ENCODE results near the gene KRTAP5-1.
"Not testable (repeated sequence)": the region's sequence is repeated elsewhere in the genome, so short reads cannot be mapped to it uniquely, and the experiment has no call there.

KRTAP5-1 gene

GRCh38 chr11:1597331-1597993 is 12.4 kb upstream of the KRTAP5-1 start:
- H3K27ac Mint-ChIP-seq: no peak overlapping the region
- DNase-seq (no peak), ATAC-seq (replicated peaks) (no peak)
- peaks cover 21 to 43% of the 10 kb centered on the region in 2 donors for H3K27me3 Mint-ChIP-seq
- no peaks in the 10 kb centered on the region for H3K9me3 Mint-ChIP-seq
- peaks cover 11 to 20% of the 10 kb centered on the region in 2 donors for H3K4me1 Mint-ChIP-seq (ENCODE audit: low read depth in 2 of 2)
- no peak overlapping the region for H3K4me3 Mint-ChIP-seq
- peaks cover under 1% of the 10 kb centered on the region for H3K36me3 Mint-ChIP-seq (ENCODE audit: insufficient read depth)

- Mint-ChIP-seq H3K27me3 (peaks cover 21 to 37% of the 10 kb centered on the region in 2 donors), H3K4me1 (ENCODE audit: low read depth in 2 of 2) (peaks cover 11 to 20% of the 10 kb centered on the region in 2 donors)
- not testable (repeated sequence) for H3K9me3 Mint-ChIP-seq; H3K27ac Mint-ChIP-seq; H3K4me3 Mint-ChIP-seq; ATAC-seq (replicated peaks); DNase-seq; H3K36me3 Mint-ChIP-seq (ENCODE audit: insufficient read depth)
These were observed 11.6 kb upstream of the KRTAP5-1 start for GRCh38 chr11:1596576-1597121.

- H3K9me3 Mint-ChIP-seq; H3K4me3 Mint-ChIP-seq; DNase-seq; ATAC-seq (replicated peaks); H3K27ac Mint-ChIP-seq; H3K36me3 Mint-ChIP-seq (ENCODE audit: insufficient read depth): not testable (repeated sequence)
- Mint-ChIP-seq H3K27me3 (peaks cover 21 to 36% of the 10 kb centered on the region in 2 donors), H3K4me1 (ENCODE audit: low read depth in 2 of 2) (peaks cover 11 to 20% of the 10 kb centered on the region in 2 donors)
These were observed 11.0 kb upstream of the KRTAP5-1 start for GRCh38 chr11:1595994-1596575.

- Mint-ChIP-seq H3K9me3 (no peaks in the 10 kb centered on the region), H3K4me1 (ENCODE audit: low read depth in 2 of 2) (peaks cover 30 to 35% of the 10 kb centered on the region in 2 donors), H3K36me3 (ENCODE audit: insufficient read depth) (peaks cover 4% of the 10 kb centered on the region), H3K27ac (peak overlapping the region in 1 of 2 donors; percentile 54), H3K27me3 (peaks cover 14 to 21% of the 10 kb centered on the region in 2 donors), H3K4me3 (no peak overlapping the region)
- DNase-seq (no peak), ATAC-seq (replicated peaks) (no peak)
These were observed 7.5 kb upstream of the KRTAP5-1 start for GRCh38 chr11:1592628-1593027.

GRCh38 chr11:1589996-1590395 is 4.9 kb upstream of the KRTAP5-1 start:
- H3K9me3 Mint-ChIP-seq: no peaks in the 10 kb centered on the region
- H3K27me3 Mint-ChIP-seq: peaks cover 0 to 5% of the 10 kb centered on the region in 2 donors
- H3K4me1 Mint-ChIP-seq (ENCODE audit: low read depth in 2 of 2): peaks cover 29 to 32% of the 10 kb centered on the region in 2 donors
- H3K27ac Mint-ChIP-seq: peak overlapping the region in 1 of 2 donors; percentile 80
- peak overlapping the region in 1 of 2 donors; percentile 29 for H3K4me3 Mint-ChIP-seq
- ATAC-seq (replicated peaks): no peak
- H3K36me3 Mint-ChIP-seq (ENCODE audit: insufficient read depth): peaks cover 7% of the 10 kb centered on the region
- DNase-seq: no peak

- not testable (repeated sequence) for H3K27me3 Mint-ChIP-seq; DNase-seq; H3K36me3 Mint-ChIP-seq (ENCODE audit: insufficient read depth); H3K9me3 Mint-ChIP-seq
- H3K27ac Mint-ChIP-seq: peak overlapping the region; percentile 85 to 91
- H3K4me3 Mint-ChIP-seq: peak overlapping the region; percentile 77 to 79
- H3K4me1 Mint-ChIP-seq (ENCODE audit: low read depth in 2 of 2): peaks cover 30 to 34% of the 10 kb centered on the region in 2 donors
- peak; percentile 82 for ATAC-seq (replicated peaks)
These were observed 4.3 kb upstream of the KRTAP5-1 start for GRCh38 chr11:1589191-1589963.

- ATAC-seq (replicated peaks) (no peak), DNase-seq (no peak)
- H3K27ac Mint-ChIP-seq: no peak overlapping the region
- peaks cover 5% of the 10 kb centered on the region for H3K36me3 Mint-ChIP-seq (ENCODE audit: insufficient read depth)
- H3K9me3 Mint-ChIP-seq: no peaks in the 10 kb centered on the region
- peaks cover 36 to 39% of the 10 kb centered on the region in 2 donors for H3K4me1 Mint-ChIP-seq (ENCODE audit: low read depth in 2 of 2)
- no peaks in the 10 kb centered on the region for H3K27me3 Mint-ChIP-seq
- H3K4me3 Mint-ChIP-seq: no peak overlapping the region
These were observed 1.6 kb upstream of the KRTAP5-1 start for GRCh38 chr11:1586699-1587098.

- H3K9me3 Mint-ChIP-seq; H3K4me3 Mint-ChIP-seq; ATAC-seq (replicated peaks); H3K27ac Mint-ChIP-seq; H3K36me3 Mint-ChIP-seq (ENCODE audit: insufficient read depth); DNase-seq; H3K27me3 Mint-ChIP-seq: not testable (repeated sequence)
- H3K4me1 Mint-ChIP-seq (ENCODE audit: low read depth in 2 of 2): peaks cover 20 to 21% of the 10 kb centered on the region in 2 donors
These were observed 2.2 kb downstream of the KRTAP5-1 start for GRCh38 chr11:1582909-1583308.

GRCh38 chr11:1581976-1582375 is 3.1 kb downstream of the KRTAP5-1 start:
- ATAC-seq (replicated peaks) (no peak), DNase-seq (no peak)
- Mint-ChIP-seq H3K9me3 (peaks cover 0 to 3% of the 10 kb centered on the region in 2 donors), H3K4me3 (no peak overlapping the region), H3K4me1 (ENCODE audit: low read depth in 2 of 2) (peaks cover 16 to 18% of the 10 kb centered on the region in 2 donors), H3K27me3 (no peaks in the 10 kb centered on the region), H3K27ac (peak overlapping the region in 1 of 2 donors; percentile 77), H3K36me3 (ENCODE audit: insufficient read depth) (peaks cover 5% of the 10 kb centered on the region)

- DNase-seq: no peak
- no peak for ATAC-seq (replicated peaks)
- H3K4me1 Mint-ChIP-seq (ENCODE audit: low read depth in 2 of 2): peaks cover 10 to 12% of the 10 kb centered on the region in 2 donors
- no peak overlapping the region for H3K27ac Mint-ChIP-seq
- no peak overlapping the region for H3K4me3 Mint-ChIP-seq
- no peaks in the 10 kb centered on the region for H3K27me3 Mint-ChIP-seq
- peaks cover 33% of the 10 kb centered on the region for H3K36me3 Mint-ChIP-seq (ENCODE audit: insufficient read depth)
- H3K9me3 Mint-ChIP-seq: peaks cover 0 to 3% of the 10 kb centered on the region in 2 donors
These were observed 8.3 kb downstream of the KRTAP5-1 start for GRCh38 chr11:1576825-1577224.

- not testable (repeated sequence) for H3K9me3 Mint-ChIP-seq; H3K27me3 Mint-ChIP-seq; ATAC-seq (replicated peaks); DNase-seq; H3K27ac Mint-ChIP-seq
- H3K4me3 Mint-ChIP-seq: peak overlapping the region; percentile 40 to 91
- peaks cover 36% of the 10 kb centered on the region for H3K36me3 Mint-ChIP-seq (ENCODE audit: insufficient read depth)
- peaks cover 11 to 14% of the 10 kb centered on the region in 2 donors for H3K4me1 Mint-ChIP-seq (ENCODE audit: low read depth in 2 of 2)
These were observed 9.3 kb downstream of the KRTAP5-1 start for GRCh38 chr11:1575756-1576155.

GRCh38 chr11:1574933-1575242 is 10.2 kb downstream of the KRTAP5-1 start:
- H3K4me3 Mint-ChIP-seq: peak overlapping the region; percentile 89 to 91
- no peak overlapping the region for H3K27ac Mint-ChIP-seq

GRCh38 chr11:1574238-1574932 is 10.7 kb downstream of the KRTAP5-1 start:
- DNase-seq: peak; percentile 64 to 67 (median 66)
- H3K27ac Mint-ChIP-seq: peak overlapping the region; percentile 95

More at GRCh38 chr11:1574933-1575242, 10.2 kb downstream of the KRTAP5-1 start:
- peaks cover 15 to 23% of the 10 kb centered on the region in 2 donors for H3K4me1 Mint-ChIP-seq (ENCODE audit: low read depth in 2 of 2)
- peaks cover 0 to 3% of the 10 kb centered on the region in 2 donors for H3K9me3 Mint-ChIP-seq
- ATAC-seq (replicated peaks) (no peak), DNase-seq (no peak)
- H3K27me3 Mint-ChIP-seq: no peaks in the 10 kb centered on the region
- peaks cover 45% of the 10 kb centered on the region for H3K36me3 Mint-ChIP-seq (ENCODE audit: insufficient read depth)

More at GRCh38 chr11:1574238-1574932, 10.7 kb downstream of the KRTAP5-1 start:
- peaks cover 50% of the 10 kb centered on the region for H3K36me3 Mint-ChIP-seq (ENCODE audit: insufficient read depth)
- peak; percentile 51 for ATAC-seq (replicated peaks)
- peak overlapping the region; percentile 89 to 91 for H3K4me3 Mint-ChIP-seq
- peaks cover 19 to 27% of the 10 kb centered on the region in 2 donors for H3K4me1 Mint-ChIP-seq (ENCODE audit: low read depth in 2 of 2)
- H3K9me3 Mint-ChIP-seq: peaks cover 0 to 3% of the 10 kb centered on the region in 2 donors
- H3K27me3 Mint-ChIP-seq: no peaks in the 10 kb centered on the region
